ENCODE data around the gene EPB41L4B. TPM values are rescaled to one million over a fixed set of nuclear protein-coding genes. Genes with fewer than 3 reads are reported as not detected.

The EPB41L4B gene
- total and polyA plus RNA-seq, 2 donors (not counting 1 experiment from before 2014, with no cell fraction given) = 0.56 to 2.8 TPM

DNA sequence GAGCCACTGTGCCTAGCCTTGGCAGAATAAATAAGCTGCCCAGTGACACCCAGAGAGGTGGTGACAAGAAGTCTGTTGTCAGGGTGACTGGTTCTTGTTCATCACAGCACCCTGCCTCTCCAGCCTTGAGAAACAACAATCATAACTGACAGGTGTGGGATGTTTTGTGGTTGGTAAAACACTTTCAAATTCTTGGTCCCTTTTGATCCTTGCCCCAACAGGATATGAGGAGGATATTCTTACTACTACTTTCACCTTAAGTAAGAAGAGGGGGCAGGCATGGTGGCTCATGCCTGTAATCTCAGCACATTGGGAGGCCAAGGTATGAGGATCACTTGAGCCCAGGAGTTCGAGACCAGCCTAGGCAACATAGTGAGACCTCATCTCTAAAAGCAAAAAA, 139.6 kb downstream of the EPB41L4B start:
- Histone ChIP-seq H2AFZ (ENCODE audit: low read length) (no peak overlapping the region), H3K27me3 (ENCODE audit: control insufficient read depth, insufficient read depth, low read length) (peaks cover 6% of the 10 kb centered on the region), H3K4me3 (replicated peaks in 1 of 4; ENCODE audit: control extremely low read depth in 1 of 4, insufficient read depth in 1 of 4, low read depth in 3 of 4, low read length in 4 of 4) (no peak overlapping the region), H3K79me2 (ENCODE audit: control insufficient read depth, insufficient read depth, low read length) (no peaks in the 10 kb centered on the region), H3K9me3 (ENCODE audit: control insufficient read depth, insufficient read depth, low read depth, low read length) (no peaks in the 10 kb centered on the region), H4K20me1 (ENCODE audit: control insufficient read depth, extremely low read depth, insufficient read depth, low read length) (no peaks in the 10 kb centered on the region), H3K4me1 (ENCODE audit: control insufficient read depth, extremely low read depth, insufficient read depth, low read length) (no peaks in the 10 kb centered on the region), H3K27ac (ENCODE audit: insufficient read depth, low read length) (no peak overlapping the region), H3K9ac (ENCODE audit: insufficient read depth, low read length) (no peak overlapping the region), H3K36me3 (ENCODE audit: control insufficient read depth, insufficient read depth, low read length) (no peaks in the 10 kb centered on the region), H3K4me2 (ENCODE audit: extremely low read depth, insufficient read depth, low read length) (no peak overlapping the region)
- no peak for DNase-seq (ENCODE audit: low read depth in 2 of 2)
- no peak for TF ChIP-seq EZH2 (IDR thresholded peaks at IDR 0.05; ENCODE audit: low read length, missing control alignments)
- TF ChIP-seq, protein P1, sequence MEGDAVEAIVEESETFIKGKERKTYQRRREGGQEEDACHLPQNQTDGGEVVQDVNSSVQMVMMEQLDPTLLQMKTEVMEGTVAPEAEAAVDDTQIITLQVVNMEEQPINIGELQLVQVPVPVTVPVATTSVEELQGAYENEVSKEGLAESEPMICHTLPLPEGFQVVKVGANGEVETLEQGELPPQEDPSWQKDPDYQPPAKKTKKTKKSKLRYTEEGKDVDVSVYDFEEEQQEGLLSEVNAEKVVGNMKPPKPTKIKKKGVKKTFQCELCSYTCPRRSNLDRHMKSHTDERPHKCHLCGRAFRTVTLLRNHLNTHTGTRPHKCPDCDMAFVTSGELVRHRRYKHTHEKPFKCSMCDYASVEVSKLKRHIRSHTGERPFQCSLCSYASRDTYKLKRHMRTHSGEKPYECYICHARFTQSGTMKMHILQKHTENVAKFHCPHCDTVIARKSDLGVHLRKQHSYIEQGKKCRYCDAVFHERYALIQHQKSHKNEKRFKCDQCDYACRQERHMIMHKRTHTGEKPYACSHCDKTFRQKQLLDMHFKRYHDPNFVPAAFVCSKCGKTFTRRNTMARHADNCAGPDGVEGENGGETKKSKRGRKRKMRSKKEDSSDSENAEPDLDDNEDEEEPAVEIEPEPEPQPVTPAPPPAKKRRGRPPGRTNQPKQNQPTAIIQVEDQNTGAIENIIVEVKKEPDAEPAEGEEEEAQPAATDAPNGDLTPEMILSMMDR (conservative IDR thresholded peaks at IDR 0.05 in 1 of 2, IDR thresholded peaks at IDR 0.05 in 1 of 2; ENCODE audit: low read depth in 1 of 2, low read length in 2 of 2) = no peak

DNA sequence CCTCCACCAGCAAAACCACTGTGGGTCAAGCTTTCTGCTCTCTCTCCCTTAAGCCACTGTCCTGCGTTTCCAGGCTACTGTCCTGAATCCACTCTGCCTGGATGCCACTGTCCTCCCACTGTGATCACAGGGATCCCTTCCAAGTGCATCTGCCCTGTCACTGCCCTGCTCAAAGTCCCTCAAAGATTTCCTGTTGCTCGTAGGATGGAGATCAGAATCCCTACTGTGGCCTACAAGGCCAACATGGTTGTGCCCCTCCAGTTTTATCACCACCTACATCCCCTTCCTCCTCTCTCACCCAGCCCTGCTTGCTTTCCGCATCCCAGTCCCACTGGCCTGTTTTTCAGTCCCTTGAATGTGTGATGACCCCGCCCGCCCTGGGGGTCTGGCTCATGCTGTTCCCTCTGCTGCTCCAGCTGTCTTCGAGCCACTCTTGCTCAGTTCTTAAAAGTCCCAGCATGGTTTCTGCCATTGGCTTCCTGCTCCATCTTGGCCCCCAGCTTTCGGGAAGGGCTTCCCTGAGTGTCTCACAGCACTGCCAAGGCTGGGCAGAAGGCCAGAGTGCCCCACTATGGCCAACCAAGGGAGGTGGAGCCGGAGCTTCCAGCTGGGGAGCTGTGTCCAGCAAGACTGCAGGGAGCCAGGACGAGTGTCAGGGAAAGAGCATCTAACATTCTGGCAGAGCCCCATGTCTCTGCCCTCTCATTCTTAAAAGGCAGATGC, 140.9 kb downstream of the EPB41L4B start:
- H3K36me3 ChIP-seq (ENCODE audit: control insufficient read depth, insufficient read depth, low read length) = no peaks in the 10 kb centered on the region
- no peaks in the 10 kb centered on the region for H3K9me3 ChIP-seq (ENCODE audit: control insufficient read depth, insufficient read depth, low read depth, low read length)
- H3K4me1 ChIP-seq (ENCODE audit: control insufficient read depth, extremely low read depth, insufficient read depth, low read length) = no peaks in the 10 kb centered on the region
- H3K27ac ChIP-seq (ENCODE audit: insufficient read depth, low read length) = no peak overlapping the region
- no peak overlapping the region for H3K4me3 ChIP-seq (replicated peaks in 1 of 4; ENCODE audit: control extremely low read depth in 1 of 4, insufficient read depth in 1 of 4, low read depth in 3 of 4, low read length in 4 of 4)
- peaks cover 6% of the 10 kb centered on the region for H3K27me3 ChIP-seq (ENCODE audit: control insufficient read depth, insufficient read depth, low read length)
- H2AFZ ChIP-seq (ENCODE audit: low read length) = no peak overlapping the region
- DNase-seq (ENCODE audit: low read depth in 2 of 2) = no peak
- no peaks in the 10 kb centered on the region for H3K79me2 ChIP-seq (ENCODE audit: control insufficient read depth, insufficient read depth, low read length)
- no peak overlapping the region for H3K4me2 ChIP-seq (ENCODE audit: extremely low read depth, insufficient read depth, low read length)
- H4K20me1 ChIP-seq (ENCODE audit: control insufficient read depth, extremely low read depth, insufficient read depth, low read length) = no peaks in the 10 kb centered on the region
- TF ChIP-seq, protein P1 (conservative IDR thresholded peaks at IDR 0.05 in 1 of 2, IDR thresholded peaks at IDR 0.05 in 1 of 2; ENCODE audit: low read depth in 1 of 2, low read length in 2 of 2) = no peak
- TF ChIP-seq EZH2 (IDR thresholded peaks at IDR 0.05; ENCODE audit: low read length, missing control alignments) = no peak
- H3K9ac ChIP-seq (ENCODE audit: insufficient read depth, low read length) = no peak overlapping the region

DNA sequence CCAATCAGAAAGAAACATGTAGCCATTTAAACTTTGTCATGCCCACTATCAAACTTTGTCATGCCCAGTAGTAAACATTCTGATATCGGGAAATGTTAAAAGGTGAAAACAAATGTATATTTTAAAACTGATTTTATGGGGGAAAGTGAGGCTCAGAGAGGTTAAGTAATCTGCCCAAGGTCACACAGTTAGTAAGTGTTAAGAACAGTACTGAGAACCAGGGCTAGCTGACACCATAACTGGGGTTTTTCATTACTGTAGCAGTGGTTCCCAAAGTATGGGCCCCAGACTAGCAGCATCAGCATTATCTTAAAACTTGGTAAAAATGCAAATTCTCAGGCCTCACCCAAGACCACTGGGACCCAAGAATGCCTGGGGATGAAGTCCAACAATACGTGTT, 143.9 kb downstream of the EPB41L4B start:
- Histone ChIP-seq H3K36me3 (ENCODE audit: control insufficient read depth, insufficient read depth, low read length) (no peaks in the 10 kb centered on the region), H3K79me2 (ENCODE audit: control insufficient read depth, insufficient read depth, low read length) (no peaks in the 10 kb centered on the region), H3K27me3 (ENCODE audit: control insufficient read depth, insufficient read depth, low read length) (peaks cover 6% of the 10 kb centered on the region), H3K4me1 (ENCODE audit: control insufficient read depth, extremely low read depth, insufficient read depth, low read length) (no peaks in the 10 kb centered on the region), H3K9ac (ENCODE audit: insufficient read depth, low read length) (no peak overlapping the region), H3K4me2 (ENCODE audit: extremely low read depth, insufficient read depth, low read length) (no peak overlapping the region), H4K20me1 (ENCODE audit: control insufficient read depth, extremely low read depth, insufficient read depth, low read length) (no peaks in the 10 kb centered on the region), H2AFZ (ENCODE audit: low read length) (no peak overlapping the region), H3K4me3 (replicated peaks in 1 of 4; ENCODE audit: control extremely low read depth in 1 of 4, insufficient read depth in 1 of 4, low read depth in 3 of 4, low read length in 4 of 4) (no peak overlapping the region), H3K9me3 (ENCODE audit: control insufficient read depth, insufficient read depth, low read depth, low read length) (no peaks in the 10 kb centered on the region), H3K27ac (ENCODE audit: insufficient read depth, low read length) (no peak overlapping the region)
- no peak for DNase-seq (ENCODE audit: low read depth in 2 of 2)
- no peak for TF ChIP-seq EZH2 (IDR thresholded peaks at IDR 0.05; ENCODE audit: low read length, missing control alignments)
- TF ChIP-seq, protein P1 (conservative IDR thresholded peaks at IDR 0.05 in 1 of 2, IDR thresholded peaks at IDR 0.05 in 1 of 2; ENCODE audit: low read depth in 1 of 2, low read length in 2 of 2) = no peak
